ENCODE measurements around the gene RRP1B. TPM values are rescaled to one million over a fixed set of nuclear protein-coding genes. Genes with fewer than 3 reads are reported as not detected.

Gene RRP1B
- total and polyA plus RNA-seq, 2 experiments from 2014 or later: 54.8 to 95.7 TPM

DNA sequence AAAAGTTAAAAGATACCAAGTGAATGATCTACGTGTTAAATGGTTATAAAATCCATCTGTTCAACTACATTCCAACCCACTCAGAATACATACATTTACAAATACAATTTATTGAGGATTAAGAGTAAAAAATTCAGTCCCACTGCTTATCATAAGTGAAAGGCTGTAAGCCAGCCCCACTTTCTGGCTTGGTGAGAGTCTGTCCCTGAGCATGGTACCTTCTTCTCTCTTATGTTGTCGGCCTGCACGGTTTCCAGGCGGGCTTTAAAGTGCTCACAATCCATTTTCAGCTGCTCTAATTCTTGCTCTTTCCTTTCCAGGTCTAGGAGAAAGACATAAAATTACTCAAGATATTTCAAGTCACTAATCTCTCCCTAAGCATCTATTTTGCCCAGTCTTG is 15.3 kb upstream of the RRP1B start:
- Histone ChIP-seq H3K36me3 (ENCODE audit: insufficient read depth) (no peaks in the 10 kb centered on the region), H3K9me2 (ENCODE audit: insufficient read depth) (no peaks in the 10 kb centered on the region), H3K4me3 (no peak overlapping the region), H3K79me2 (replicated peaks; ENCODE audit: insufficient read depth) (no peaks in the 10 kb centered on the region), H3K27ac (ENCODE audit: low read depth) (no peak overlapping the region), H3K4me2 (no peak overlapping the region), H3K27me3 (ENCODE audit: insufficient read depth) (no peaks in the 10 kb centered on the region), H4K20me1 (replicated peaks; ENCODE audit: insufficient read depth) (no peaks in the 10 kb centered on the region), H2AFZ (no peak overlapping the region), H3F3A (replicated peaks; ENCODE audit: low read depth) (no peaks in the 10 kb centered on the region), H3K4me1 (ENCODE audit: insufficient read depth) (no peaks in the 10 kb centered on the region)
- Mint-ChIP-seq H3K4me3 (no peak overlapping the region), H3K36me3 (ENCODE audit: low read depth) (no peaks in the 10 kb centered on the region), H3K27me3 (ENCODE audit: insufficient read depth, low read depth, poor library complexity) (no peaks in the 10 kb centered on the region), H3K9me3 (no peaks in the 10 kb centered on the region), H3K4me1 (peaks cover 11% of the 10 kb centered on the region; the same call in 2 of the 3 replicates), H3K27ac (no peak overlapping the region)
- DNase-seq (ENCODE audit: low spot score) (no peak), ATAC-seq (no peak)
- TF ChIP-seq EZH2phosphoT487 (IDR thresholded peaks at IDR 0.05; ENCODE audit: unreplicated experiment): no peak
- TF ChIP-seq STAT1 (IDR thresholded peaks at IDR 0.05; ENCODE audit: unreplicated experiment): no peak
- TF ChIP-seq POLR2AphosphoS5 (IDR thresholded peaks at IDR 0.05; ENCODE audit: low read depth): no peak
- TF ChIP-seq ZNF331 (CRISPR knock-in tag; IDR thresholded peaks at IDR 0.05; ENCODE audit: low read depth): no peak
- no peak for TF ChIP-seq JUNB (IDR thresholded peaks at IDR 0.05; ENCODE audit: unreplicated experiment)

DNA sequence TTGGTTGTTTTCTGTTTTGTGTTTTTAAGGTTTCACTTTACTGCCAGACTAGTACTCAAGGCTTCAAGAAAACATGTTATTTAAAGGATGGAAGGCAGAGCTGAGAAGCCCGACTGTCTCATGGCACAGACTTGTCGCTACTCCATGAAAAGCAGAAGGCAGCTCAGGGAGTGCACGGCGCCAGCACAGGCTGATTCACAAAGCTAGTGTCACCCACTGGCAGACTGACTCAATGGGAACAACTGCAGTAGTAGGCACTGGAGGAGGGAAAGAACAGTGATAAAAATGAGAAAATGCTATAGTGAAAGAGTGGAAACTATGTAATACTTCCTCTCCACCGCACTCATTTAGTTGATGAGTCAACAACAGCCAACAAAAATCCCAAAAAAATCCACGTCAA is 14.8 kb upstream of the RRP1B start:
- Histone ChIP-seq H3K9me2 (ENCODE audit: insufficient read depth) (no peaks in the 10 kb centered on the region), H3K27me3 (ENCODE audit: insufficient read depth) (no peaks in the 10 kb centered on the region), H3F3A (replicated peaks; ENCODE audit: low read depth) (no peaks in the 10 kb centered on the region), H3K79me2 (replicated peaks; ENCODE audit: insufficient read depth) (no peaks in the 10 kb centered on the region), H3K4me3 (no peak overlapping the region), H3K4me1 (ENCODE audit: insufficient read depth) (no peaks in the 10 kb centered on the region), H3K4me2 (no peak overlapping the region), H4K20me1 (replicated peaks; ENCODE audit: insufficient read depth) (no peaks in the 10 kb centered on the region), H3K36me3 (ENCODE audit: insufficient read depth) (no peaks in the 10 kb centered on the region), H2AFZ (no peak overlapping the region), H3K27ac (ENCODE audit: low read depth) (no peak overlapping the region)
- H3K27me3 Mint-ChIP-seq (ENCODE audit: insufficient read depth, low read depth, poor library complexity): no peaks in the 10 kb centered on the region
- DNase-seq (ENCODE audit: low spot score): no peak
- H3K4me3 Mint-ChIP-seq: no peak overlapping the region
- no peak for ATAC-seq
- peaks cover 11% of the 10 kb centered on the region; the same call in 2 of the 3 replicates for H3K4me1 Mint-ChIP-seq
- no peak overlapping the region for H3K27ac Mint-ChIP-seq
- H3K9me3 Mint-ChIP-seq: no peaks in the 10 kb centered on the region
- H3K36me3 Mint-ChIP-seq (ENCODE audit: low read depth): no peaks in the 10 kb centered on the region
- TF ChIP-seq, protein P1, sequence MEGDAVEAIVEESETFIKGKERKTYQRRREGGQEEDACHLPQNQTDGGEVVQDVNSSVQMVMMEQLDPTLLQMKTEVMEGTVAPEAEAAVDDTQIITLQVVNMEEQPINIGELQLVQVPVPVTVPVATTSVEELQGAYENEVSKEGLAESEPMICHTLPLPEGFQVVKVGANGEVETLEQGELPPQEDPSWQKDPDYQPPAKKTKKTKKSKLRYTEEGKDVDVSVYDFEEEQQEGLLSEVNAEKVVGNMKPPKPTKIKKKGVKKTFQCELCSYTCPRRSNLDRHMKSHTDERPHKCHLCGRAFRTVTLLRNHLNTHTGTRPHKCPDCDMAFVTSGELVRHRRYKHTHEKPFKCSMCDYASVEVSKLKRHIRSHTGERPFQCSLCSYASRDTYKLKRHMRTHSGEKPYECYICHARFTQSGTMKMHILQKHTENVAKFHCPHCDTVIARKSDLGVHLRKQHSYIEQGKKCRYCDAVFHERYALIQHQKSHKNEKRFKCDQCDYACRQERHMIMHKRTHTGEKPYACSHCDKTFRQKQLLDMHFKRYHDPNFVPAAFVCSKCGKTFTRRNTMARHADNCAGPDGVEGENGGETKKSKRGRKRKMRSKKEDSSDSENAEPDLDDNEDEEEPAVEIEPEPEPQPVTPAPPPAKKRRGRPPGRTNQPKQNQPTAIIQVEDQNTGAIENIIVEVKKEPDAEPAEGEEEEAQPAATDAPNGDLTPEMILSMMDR (conservative IDR thresholded peaks at IDR 0.05; ENCODE audit: low read depth in 2 of 2): no peak
- TF ChIP-seq EZH2phosphoT487 (IDR thresholded peaks at IDR 0.05; ENCODE audit: unreplicated experiment) (no peak), ZNF331 (CRISPR knock-in tag; IDR thresholded peaks at IDR 0.05; ENCODE audit: low read depth) (no peak), STAT1 (IDR thresholded peaks at IDR 0.05; ENCODE audit: unreplicated experiment) (no peak), CREB1 (CRISPR knock-in tag; IDR thresholded peaks at IDR 0.05; ENCODE audit: low read depth) (no peak), EZH2 (IDR thresholded peaks at IDR 0.05; ENCODE audit: low read depth, unreplicated experiment) (no peak), NANOG (IDR thresholded peaks at IDR 0.05; ENCODE audit: borderline replicate concordance) (no peak), ZNF114 (CRISPR knock-in tag; IDR thresholded peaks at IDR 0.05) (no peak)
- TF ChIP-seq, protein P2, sequence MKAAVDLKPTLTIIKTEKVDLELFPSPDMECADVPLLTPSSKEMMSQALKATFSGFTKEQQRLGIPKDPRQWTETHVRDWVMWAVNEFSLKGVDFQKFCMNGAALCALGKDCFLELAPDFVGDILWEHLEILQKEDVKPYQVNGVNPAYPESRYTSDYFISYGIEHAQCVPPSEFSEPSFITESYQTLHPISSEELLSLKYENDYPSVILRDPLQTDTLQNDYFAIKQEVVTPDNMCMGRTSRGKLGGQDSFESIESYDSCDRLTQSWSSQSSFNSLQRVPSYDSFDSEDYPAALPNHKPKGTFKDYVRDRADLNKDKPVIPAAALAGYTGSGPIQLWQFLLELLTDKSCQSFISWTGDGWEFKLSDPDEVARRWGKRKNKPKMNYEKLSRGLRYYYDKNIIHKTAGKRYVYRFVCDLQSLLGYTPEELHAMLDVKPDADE (IDR thresholded peaks at IDR 0.05): no peak
- TF ChIP-seq, protein P3, sequence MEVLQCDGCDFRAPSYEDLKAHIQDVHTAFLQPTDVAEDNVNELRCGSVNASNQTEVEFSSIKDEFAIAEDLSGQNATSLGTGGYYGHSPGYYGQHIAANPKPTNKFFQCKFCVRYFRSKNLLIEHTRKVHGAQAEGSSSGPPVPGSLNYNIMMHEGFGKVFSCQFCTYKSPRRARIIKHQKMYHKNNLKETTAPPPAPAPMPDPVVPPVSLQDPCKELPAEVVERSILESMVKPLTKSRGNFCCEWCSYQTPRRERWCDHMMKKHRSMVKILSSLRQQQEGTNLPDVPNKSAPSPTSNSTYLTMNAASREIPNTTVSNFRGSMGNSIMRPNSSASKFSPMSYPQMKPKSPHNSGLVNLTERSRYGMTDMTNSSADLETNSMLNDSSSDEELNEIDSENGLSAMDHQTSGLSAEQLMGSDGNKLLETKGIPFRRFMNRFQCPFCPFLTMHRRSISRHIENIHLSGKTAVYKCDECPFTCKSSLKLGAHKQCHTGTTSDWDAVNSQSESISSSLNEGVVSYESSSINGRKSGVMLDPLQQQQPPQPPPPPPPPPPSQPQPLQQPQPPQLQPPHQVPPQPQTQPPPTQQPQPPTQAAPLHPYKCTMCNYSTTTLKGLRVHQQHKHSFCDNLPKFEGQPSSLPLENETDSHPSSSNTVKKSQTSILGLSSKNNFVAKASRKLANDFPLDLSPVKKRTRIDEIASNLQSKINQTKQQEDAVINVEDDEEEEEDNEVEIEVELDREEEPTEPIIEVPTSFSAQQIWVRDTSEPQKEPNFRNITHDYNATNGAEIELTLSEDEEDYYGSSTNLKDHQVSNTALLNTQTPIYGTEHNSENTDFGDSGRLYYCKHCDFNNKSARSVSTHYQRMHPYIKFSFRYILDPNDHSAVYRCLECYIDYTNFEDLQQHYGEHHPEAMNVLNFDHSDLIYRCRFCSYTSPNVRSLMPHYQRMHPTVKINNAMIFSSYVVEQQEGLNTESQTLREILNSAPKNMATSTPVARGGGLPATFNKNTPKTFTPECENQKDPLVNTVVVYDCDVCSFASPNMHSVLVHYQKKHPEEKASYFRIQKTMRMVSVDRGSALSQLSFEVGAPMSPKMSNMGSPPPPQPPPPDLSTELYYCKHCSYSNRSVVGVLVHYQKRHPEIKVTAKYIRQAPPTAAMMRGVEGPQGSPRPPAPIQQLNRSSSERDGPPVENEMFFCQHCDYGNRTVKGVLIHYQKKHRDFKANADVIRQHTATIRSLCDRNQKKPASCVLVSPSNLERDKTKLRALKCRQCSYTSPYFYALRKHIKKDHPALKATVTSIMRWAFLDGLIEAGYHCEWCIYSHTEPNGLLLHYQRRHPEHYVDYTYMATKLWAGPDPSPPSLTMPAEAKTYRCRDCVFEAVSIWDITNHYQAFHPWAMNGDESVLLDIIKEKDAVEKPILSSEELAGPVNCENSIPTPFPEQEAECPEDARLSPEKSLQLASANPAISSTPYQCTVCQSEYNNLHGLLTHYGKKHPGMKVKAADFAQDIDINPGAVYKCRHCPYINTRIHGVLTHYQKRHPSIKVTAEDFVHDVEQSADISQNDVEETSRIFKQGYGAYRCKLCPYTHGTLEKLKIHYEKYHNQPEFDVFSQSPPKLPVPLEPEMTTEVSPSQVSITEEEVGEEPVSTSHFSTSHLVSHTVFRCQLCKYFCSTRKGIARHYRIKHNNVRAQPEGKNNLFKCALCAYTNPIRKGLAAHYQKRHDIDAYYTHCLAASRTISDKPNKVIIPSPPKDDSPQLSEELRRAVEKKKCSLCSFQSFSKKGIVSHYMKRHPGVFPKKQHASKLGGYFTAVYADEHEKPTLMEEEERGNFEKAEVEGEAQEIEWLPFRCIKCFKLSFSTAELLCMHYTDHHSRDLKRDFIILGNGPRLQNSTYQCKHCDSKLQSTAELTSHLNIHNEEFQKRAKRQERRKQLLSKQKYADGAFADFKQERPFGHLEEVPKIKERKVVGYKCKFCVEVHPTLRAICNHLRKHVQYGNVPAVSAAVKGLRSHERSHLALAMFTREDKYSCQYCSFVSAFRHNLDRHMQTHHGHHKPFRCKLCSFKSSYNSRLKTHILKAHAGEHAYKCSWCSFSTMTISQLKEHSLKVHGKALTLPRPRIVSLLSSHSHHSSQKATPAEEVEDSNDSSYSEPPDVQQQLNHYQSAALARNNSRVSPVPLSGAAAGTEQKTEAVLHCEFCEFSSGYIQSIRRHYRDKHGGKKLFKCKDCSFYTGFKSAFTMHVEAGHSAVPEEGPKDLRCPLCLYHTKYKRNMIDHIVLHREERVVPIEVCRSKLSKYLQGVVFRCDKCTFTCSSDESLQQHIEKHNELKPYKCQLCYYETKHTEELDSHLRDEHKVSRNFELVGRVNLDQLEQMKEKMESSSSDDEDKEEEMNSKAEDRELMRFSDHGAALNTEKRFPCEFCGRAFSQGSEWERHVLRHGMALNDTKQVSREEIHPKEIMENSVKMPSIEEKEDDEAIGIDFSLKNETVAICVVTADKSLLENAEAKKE (CRISPR knock-in tag; IDR thresholded peaks at IDR 0.05): no peak

Measured in GM23338 (cell line).